ENCODE results near the gene IGF2. TPM values are rescaled to one million over a fixed set of nuclear protein-coding genes. Genes with fewer than 3 reads are reported as not detected.

The IGF2 gene
- total RNA-seq, 2 donors from 2014 or later, result 10.6 to 84.0 TPM

GRCh38 chr11:2164861-2165555 is 25.8 kb upstream of the IGF2 start:
- no peak for TF ChIP-seq POLR2A (IDR thresholded peaks at IDR 0.05)
- ATAC-seq (no peak), DNase-seq (peak in 2 of 4 donors; percentile 36 to 49)
- Histone ChIP-seq H3K27ac (no peak overlapping the region), H3K9me3 (no peaks in the 10 kb centered on the region), H3K4me1 (peaks cover 7% of the 10 kb centered on the region), H3K4me3 (no peak overlapping the region), H3K27me3 (no peaks in the 10 kb centered on the region), H3K36me3 (replicated peaks in 1 of 2; ENCODE audit: insufficient read depth in 1 of 2, low read depth in 2 of 2) (no peaks in the 10 kb centered on the region)
- intact Hi-C loops (cut with DNase I), result loop anchor here (5.0 kb wide), 1 partner anchor 273 kb away; the partner anchor contains the start of gene PRR33
- WGBS, 2 donors, result 50 to 58% methylated on average over 8 to 19 of the region's 20 CpGs

DNA sequence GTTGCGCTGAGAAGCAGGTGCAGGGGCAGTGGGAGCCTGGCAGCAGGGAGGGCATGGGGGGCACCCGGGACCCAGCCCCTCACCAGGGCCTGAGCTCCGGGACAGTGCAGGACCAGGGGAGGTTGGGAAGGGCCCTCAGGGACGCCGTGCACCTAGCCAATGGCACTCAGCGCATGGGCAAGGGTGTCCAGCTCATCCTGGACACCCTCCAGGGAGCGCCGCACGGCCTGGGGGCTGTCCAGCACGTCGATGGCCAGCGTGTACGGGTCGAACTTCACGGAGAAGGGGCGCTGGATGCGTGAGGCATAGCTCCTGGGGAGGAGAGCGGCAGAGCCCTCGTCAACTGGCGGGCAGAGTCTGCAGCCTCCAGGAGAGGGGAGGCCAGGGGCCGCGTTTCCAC is 24.9 kb upstream of the IGF2 start:
- no peak for TF ChIP-seq POLR2A (IDR thresholded peaks at IDR 0.05)
- no peak for TF ChIP-seq CTCF (IDR thresholded peaks at IDR 0.05)
- WGBS, 2 donors, result 80 to 81% methylated on average over 2 to 22 of the region's 22 CpGs
- no peak overlapping the region for H3K27ac ChIP-seq
- H3K4me3 ChIP-seq, result no peak overlapping the region
- intact Hi-C loops (cut with DNase I), result loop anchor here (5.0 kb wide), 1 partner anchor 272 kb away; the partner anchor contains the start of gene PRR33
- peaks cover 7% of the 10 kb centered on the region for H3K4me1 ChIP-seq
- no peak for DNase-seq
- H3K36me3 ChIP-seq (replicated peaks in 1 of 2; ENCODE audit: insufficient read depth in 1 of 2, low read depth in 2 of 2), result no peaks in the 10 kb centered on the region
- no peaks in the 10 kb centered on the region for H3K9me3 ChIP-seq
- no peaks in the 10 kb centered on the region for H3K27me3 ChIP-seq
- ATAC-seq, result no peak

DNA sequence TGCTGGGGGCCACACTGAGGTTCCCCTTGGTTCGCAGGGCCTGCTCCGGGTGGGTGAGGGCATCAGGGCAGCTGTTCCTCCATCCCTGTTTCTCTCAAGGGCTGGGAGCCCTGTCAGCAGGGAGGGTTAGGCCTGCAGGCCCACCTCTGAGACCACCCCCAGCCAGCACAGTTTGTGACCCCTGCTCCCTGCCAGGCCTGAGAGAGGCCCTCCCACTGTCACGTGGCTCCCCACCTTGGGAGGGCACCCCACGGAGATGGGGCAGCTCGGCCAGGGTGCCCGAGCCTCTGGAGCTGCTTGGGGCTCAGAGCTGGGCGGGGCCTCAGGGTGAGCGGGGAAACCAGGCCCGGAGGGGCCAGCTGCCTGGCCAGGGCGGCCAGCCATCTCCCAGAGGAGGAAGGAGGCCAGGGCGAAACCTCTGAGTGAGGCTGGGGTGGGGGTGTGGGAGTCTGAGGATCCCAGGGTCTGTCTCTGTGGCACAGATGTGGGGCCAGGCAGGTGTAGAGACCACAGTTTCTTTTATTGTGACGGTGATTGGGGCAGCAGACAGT is 24.3 kb upstream of the IGF2 start:
- H3K4me1 ChIP-seq, result peaks cover 7% of the 10 kb centered on the region
- DNase-seq (no peak), ATAC-seq (no peak)
- no peak overlapping the region for H3K4me3 ChIP-seq
- H3K27ac ChIP-seq, result no peak overlapping the region
- H3K9me3 ChIP-seq, result no peaks in the 10 kb centered on the region
- WGBS, 2 donors, result 63 to 79% methylated on average over 5 to 12 of the region's 12 CpGs
- TF ChIP-seq CTCF (IDR thresholded peaks at IDR 0.05), result no peak
- no peak for TF ChIP-seq POLR2A (IDR thresholded peaks at IDR 0.05)
- H3K27me3 ChIP-seq, result no peaks in the 10 kb centered on the region
- no peaks in the 10 kb centered on the region for H3K36me3 ChIP-seq (replicated peaks in 1 of 2; ENCODE audit: insufficient read depth in 1 of 2, low read depth in 2 of 2)
- intact Hi-C loops (cut with DNase I), result loop anchor here (5.0 kb wide), 1 partner anchor 271 kb away; the partner anchor contains the start of gene PRR33

GRCh38 chr11:2160736-2161259 is 21.6 kb upstream of the IGF2 start, which contains the start of gene INS:
INS (minus strand) TSS chr11:2161209; CDS start chr11:2160971, 238 bp downstream.
- H3K9me3 ChIP-seq, result no peaks in the 10 kb centered on the region
- H3K36me3 ChIP-seq (replicated peaks in 1 of 2; ENCODE audit: insufficient read depth in 1 of 2, low read depth in 2 of 2), result no peaks in the 10 kb centered on the region
- WGBS, 2 donors, result 70% methylated on average over 13 of the region's 13 CpGs; no CpG with 5 or more reads in 1 of the 2 donors
- no peaks in the 10 kb centered on the region for H3K4me1 ChIP-seq
- no peak within 1 kb of the TSS for H3K4me3 ChIP-seq
- TF ChIP-seq CTCF (IDR thresholded peaks at IDR 0.05) (no peak), POLR2A (IDR thresholded peaks at IDR 0.05) (peak in 2 of 3 donors; percentile 37 to 40)
- ATAC-seq (no peak), DNase-seq (no peak)
- intact Hi-C loops (cut with DNase I), result loop anchor here (5.0 kb wide), 1 partner anchor 268 kb away; the partner anchor contains the start of gene PRR33
- no peaks in the 10 kb centered on the region for H3K27me3 ChIP-seq
- no peak within 1 kb of the TSS for H3K27ac ChIP-seq
